Measurements from ENCODE around the gene KPRP.

Gene KPRP

DNA sequence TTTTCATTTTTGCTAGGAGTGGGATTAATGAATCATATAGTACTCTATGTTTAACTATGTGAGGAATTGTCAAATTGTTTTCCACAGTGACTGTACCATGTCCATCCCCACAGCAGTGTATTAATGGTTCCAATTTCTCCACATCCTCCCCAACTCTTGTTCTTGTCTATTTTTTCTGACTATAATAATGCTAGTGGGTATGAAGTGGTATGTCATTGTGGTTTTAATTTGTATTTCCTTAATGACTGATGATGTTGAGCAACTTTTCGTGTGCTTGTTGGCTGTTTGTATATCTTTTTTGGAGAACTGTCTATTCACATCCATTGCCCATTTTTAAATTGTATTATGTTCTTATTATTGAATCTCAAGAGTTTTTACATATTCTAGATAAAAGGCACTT, 10.0 kb upstream of the KPRP start:
- no peak for DNase-seq
- H3K36me3 Mint-ChIP-seq (ENCODE audit: low read depth) = no peaks in the 10 kb centered on the region
- TF ChIP-seq, protein P1, sequence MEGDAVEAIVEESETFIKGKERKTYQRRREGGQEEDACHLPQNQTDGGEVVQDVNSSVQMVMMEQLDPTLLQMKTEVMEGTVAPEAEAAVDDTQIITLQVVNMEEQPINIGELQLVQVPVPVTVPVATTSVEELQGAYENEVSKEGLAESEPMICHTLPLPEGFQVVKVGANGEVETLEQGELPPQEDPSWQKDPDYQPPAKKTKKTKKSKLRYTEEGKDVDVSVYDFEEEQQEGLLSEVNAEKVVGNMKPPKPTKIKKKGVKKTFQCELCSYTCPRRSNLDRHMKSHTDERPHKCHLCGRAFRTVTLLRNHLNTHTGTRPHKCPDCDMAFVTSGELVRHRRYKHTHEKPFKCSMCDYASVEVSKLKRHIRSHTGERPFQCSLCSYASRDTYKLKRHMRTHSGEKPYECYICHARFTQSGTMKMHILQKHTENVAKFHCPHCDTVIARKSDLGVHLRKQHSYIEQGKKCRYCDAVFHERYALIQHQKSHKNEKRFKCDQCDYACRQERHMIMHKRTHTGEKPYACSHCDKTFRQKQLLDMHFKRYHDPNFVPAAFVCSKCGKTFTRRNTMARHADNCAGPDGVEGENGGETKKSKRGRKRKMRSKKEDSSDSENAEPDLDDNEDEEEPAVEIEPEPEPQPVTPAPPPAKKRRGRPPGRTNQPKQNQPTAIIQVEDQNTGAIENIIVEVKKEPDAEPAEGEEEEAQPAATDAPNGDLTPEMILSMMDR (IDR thresholded peaks at IDR 0.05) = no peak
- no peak overlapping the region for H3K4me3 Mint-ChIP-seq
- no peak overlapping the region for H3K27ac Mint-ChIP-seq
- H3K9me3 Mint-ChIP-seq = peaks cover 85% of the 10 kb centered on the region
- H3K27me3 Mint-ChIP-seq (ENCODE audit: low read depth, poor library complexity) = no peaks in the 10 kb centered on the region
- H3K4me1 Mint-ChIP-seq = no peaks in the 10 kb centered on the region

DNA sequence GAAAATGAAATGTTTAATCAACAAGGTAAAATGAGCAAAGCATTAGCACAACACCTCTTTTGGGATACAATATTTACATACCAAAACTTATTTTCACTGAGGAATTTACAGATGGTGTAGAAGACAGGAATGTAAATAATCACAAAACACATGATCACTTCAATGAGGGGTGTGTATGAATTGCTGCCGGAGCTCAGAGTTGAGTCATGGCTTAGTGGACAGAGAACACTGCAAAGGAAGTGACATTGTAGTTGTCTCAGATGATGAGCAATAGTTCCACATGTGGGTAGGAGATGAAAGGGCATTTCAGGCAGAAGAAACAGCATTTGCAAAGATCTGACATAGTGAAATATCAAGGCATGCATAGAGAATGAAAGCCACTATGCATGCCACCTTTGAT, 5.6 kb upstream of the KPRP start:
- H3K4me1 Mint-ChIP-seq = no peaks in the 10 kb centered on the region
- peaks cover 7% of the 10 kb centered on the region for H3K27me3 Mint-ChIP-seq (ENCODE audit: low read depth, poor library complexity)
- H3K36me3 Mint-ChIP-seq (ENCODE audit: low read depth) = no peaks in the 10 kb centered on the region
- H3K9me3 Mint-ChIP-seq = peaks cover 83% of the 10 kb centered on the region
- no peak overlapping the region for H3K27ac Mint-ChIP-seq
- no peak overlapping the region for H3K4me3 Mint-ChIP-seq
- no peak for DNase-seq
- TF ChIP-seq, protein P1 (IDR thresholded peaks at IDR 0.05) = no peak

DNA sequence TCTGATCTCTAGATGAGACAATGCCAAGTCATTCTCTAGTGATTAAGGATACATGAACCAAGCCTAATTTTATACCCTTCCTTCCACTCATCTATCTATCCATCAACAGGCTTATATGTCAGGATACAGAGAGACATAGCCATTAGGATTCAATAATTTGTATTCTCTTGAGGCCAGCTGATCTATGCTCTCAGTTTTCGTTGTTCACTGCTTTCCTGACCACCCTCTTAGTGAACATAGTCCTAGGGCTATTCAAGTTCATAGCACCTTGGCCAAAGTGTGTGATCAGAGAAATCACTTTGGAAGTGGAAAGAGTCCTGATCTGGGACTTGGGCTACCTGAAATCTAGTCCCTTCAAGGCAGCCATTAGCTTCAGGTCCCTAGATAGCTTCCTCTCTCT, 4.2 kb upstream of the KPRP start:
- no peak for DNase-seq
- H3K36me3 Mint-ChIP-seq (ENCODE audit: low read depth) = no peaks in the 10 kb centered on the region
- H3K4me3 Mint-ChIP-seq = no peak overlapping the region
- H3K9me3 Mint-ChIP-seq = peaks cover 86% of the 10 kb centered on the region
- no peak overlapping the region for H3K27ac Mint-ChIP-seq
- TF ChIP-seq, protein P1 (IDR thresholded peaks at IDR 0.05) = no peak
- peaks cover 7% of the 10 kb centered on the region for H3K27me3 Mint-ChIP-seq (ENCODE audit: low read depth, poor library complexity)
- no peaks in the 10 kb centered on the region for H3K4me1 Mint-ChIP-seq

DNA sequence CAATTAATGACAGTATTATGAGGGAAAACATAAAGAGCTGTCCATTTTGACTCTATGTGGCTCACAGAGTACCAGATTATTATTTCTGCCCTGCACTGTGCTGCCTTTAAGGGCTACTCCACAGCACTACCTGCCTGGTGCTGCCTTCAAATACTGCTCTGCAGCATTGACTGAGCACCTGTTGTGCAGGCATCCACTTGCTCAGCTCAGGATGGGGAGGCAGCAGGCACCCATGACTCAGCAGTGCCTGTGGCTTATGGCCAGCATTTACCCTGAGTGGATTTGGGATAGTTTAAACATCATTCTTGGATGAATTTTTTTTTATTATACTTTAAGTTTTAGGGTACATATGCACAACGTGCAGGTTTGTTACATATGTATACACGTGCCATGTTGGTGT, 953 bp upstream of the KPRP start:
- peaks cover 6% of the 10 kb centered on the region for H3K36me3 Mint-ChIP-seq (ENCODE audit: low read depth)
- no peak for DNase-seq
- no peaks in the 10 kb centered on the region for H3K4me1 Mint-ChIP-seq
- H3K27ac Mint-ChIP-seq = no peak overlapping the region
- H3K4me3 Mint-ChIP-seq = no peak overlapping the region
- H3K9me3 Mint-ChIP-seq = peaks cover 94% of the 10 kb centered on the region
- TF ChIP-seq, protein P1 (IDR thresholded peaks at IDR 0.05) = no peak
- peaks cover 7% of the 10 kb centered on the region for H3K27me3 Mint-ChIP-seq (ENCODE audit: low read depth, poor library complexity)

DNA sequence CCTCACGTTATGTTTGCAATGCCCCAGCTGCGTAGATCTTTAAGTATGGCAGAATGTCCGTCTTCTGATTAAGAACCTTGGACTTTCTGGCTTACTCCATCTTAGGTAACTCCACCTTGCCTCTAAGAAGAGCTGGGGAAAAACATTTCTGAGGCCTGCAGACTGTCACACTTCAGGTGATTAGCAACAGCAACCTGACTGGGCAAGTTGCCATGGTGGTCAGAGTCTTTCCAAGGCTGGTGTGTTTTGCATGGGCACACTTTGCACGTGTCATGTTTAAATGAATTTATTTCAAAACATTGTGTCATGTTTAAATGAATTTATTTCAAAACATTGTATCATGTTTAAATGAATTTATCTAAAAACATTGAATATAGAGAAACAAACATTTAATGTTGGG, 811 bp downstream of the KPRP start:
- DNase-seq = no peak
- no peak overlapping the region for H3K4me3 Mint-ChIP-seq
- no peaks in the 10 kb centered on the region for H3K4me1 Mint-ChIP-seq
- peaks cover 96% of the 10 kb centered on the region for H3K9me3 Mint-ChIP-seq
- H3K36me3 Mint-ChIP-seq (ENCODE audit: low read depth) = peaks cover 6% of the 10 kb centered on the region
- H3K27me3 Mint-ChIP-seq (ENCODE audit: low read depth, poor library complexity) = peaks cover 4% of the 10 kb centered on the region
- H3K27ac Mint-ChIP-seq = no peak overlapping the region
- TF ChIP-seq, protein P1 (IDR thresholded peaks at IDR 0.05) = no peak

DNA sequence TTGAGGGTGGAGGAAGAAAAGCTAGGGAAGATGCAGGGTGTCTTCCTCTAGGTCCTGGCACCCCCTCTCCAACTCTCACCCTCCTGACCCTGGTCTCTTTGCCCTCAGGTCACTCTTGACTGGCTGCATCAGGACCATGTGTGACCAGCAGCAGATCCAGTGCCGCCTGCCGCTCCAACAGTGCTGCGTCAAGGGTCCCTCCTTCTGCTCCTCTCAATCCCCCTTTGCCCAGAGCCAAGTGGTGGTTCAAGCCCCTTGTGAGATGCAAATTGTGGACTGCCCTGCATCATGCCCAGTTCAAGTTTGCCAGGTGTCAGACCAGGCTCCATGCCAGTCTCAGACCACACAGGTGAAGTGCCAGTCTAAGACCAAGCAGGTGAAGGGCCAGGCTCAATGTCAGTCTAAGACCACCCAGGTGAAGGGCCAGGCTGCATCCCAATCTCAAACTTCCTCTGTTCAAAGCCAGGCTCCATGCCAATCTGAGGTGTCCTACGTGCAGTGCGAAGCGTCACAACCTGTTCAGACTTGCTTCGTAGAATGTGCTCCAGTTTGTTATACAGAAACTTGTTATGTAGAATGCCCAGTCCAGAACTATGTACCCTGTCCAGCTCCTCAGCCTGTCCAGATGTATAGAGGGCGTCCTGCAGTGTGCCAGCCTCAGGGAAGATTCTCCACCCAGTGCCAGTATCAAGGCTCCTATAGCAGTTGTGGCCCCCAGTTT, 1.8 kb downstream of the KPRP start:
- Mint-ChIP-seq H3K27me3 (ENCODE audit: low read depth, poor library complexity) (peaks cover 4% of the 10 kb centered on the region), H3K4me3 (no peak overlapping the region), H3K27ac (no peak overlapping the region), H3K36me3 (ENCODE audit: low read depth) (peaks cover 6% of the 10 kb centered on the region), H3K9me3 (peaks cover 95% of the 10 kb centered on the region), H3K4me1 (no peaks in the 10 kb centered on the region)
- DNase-seq = no peak
- TF ChIP-seq, protein P1 (IDR thresholded peaks at IDR 0.05) = no peak

Data from nephron progenitor cell (in vitro differentiated cells).